NCI-H2227 treated with DMSO at 0.1 percent for 48 hours (cell line): Measurements from ENCODE around the gene G6PC1.
"Not testable (repeated sequence)": the region's sequence is repeated elsewhere in the genome, so short reads cannot be mapped to it uniquely, and the experiment has no call there.

Experiments used
- DNase-seq: peaks from one replicate; lab custom pipeline; 2025; lab: John Stamatoyannopoulos, UW

G6PC1 gene

DNA sequence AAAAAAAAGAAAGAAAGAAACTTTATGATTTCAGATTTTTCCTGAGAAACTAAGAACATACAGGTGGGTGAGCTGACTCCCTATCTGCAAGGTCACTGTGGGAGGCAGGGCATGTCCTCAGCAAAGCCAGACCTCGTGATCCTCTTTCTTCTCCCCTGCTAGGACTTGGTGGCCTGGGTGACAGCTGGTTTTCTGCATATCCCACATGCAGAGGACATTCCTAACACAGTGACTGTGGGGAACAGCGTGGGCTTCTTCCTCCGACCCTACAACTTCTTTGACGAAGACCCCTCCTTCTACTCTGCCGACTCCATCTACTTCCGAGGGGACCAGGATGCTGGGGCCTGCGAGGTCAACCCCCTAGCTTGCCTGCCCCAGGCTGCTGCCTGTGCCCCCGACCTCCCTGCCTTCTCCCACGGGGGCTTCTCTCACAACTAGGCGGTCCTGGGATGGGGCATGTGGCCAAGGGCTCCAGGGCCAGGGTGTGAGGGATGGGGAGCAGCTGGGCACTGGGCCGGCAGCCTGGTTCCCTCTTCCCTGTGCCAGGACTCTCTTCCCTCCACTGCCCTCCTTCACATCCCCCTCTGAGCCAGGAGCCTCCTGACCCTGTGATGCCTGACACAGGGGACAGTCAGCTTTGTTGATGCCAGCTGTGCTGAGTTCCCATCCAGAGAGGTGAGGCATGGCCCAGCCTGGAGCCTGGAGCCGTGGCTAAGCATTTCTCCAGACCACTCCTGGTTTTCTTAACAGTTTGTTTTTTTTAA is 26.5 kb upstream of the G6PC1 start:
- DNase-seq, result not testable (repeated sequence)

GRCh38 chr17:42877037-42877436 is 23.6 kb upstream of the G6PC1 start:
- no peak for DNase-seq

DNA sequence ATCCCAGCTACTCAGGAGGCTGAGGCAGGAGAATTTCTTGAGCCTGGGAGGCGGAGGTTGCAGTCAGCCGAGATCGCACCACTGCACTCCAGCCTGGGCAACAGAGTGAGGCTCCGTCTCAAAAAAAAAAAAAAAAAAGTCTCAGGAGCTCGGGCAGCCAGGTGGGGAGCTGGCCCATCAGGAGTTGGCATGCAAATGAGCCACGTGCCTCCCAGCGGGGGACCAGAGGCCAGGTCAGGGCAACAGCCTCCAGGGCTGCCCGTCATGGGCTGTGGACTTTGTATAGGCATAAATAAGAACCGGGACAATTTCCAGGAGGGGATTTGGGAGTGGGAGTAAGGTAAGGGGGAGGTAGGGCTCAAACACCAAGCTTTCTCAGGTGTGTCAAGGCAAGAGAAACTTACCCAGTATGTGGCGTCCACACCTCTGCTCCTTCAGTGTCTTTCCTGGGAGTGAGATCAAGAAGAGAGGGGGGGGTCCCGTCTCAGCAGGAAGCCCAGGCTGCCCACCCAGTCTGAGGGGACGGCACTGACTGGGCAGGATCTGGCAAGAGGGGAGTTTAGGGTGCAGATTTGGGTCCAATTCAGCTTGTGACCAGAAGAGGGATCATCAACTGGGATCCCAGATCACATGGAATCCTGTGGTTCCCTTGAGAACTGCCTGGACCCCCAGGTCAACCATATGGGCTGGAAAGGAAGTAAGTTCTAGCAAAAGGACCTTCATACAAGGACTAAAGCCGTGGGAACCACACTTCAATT is 22.3 kb upstream of the G6PC1 start:
- DNase-seq, result no peak

- DNase-seq, result no peak
Measured at GRCh38 chr17:42878924-42879595, 21.5 kb upstream of the G6PC1 start.

- no peak for DNase-seq
Measured at GRCh38 chr17:42879596-42879985, 21.0 kb upstream of the G6PC1 start.

DNA sequence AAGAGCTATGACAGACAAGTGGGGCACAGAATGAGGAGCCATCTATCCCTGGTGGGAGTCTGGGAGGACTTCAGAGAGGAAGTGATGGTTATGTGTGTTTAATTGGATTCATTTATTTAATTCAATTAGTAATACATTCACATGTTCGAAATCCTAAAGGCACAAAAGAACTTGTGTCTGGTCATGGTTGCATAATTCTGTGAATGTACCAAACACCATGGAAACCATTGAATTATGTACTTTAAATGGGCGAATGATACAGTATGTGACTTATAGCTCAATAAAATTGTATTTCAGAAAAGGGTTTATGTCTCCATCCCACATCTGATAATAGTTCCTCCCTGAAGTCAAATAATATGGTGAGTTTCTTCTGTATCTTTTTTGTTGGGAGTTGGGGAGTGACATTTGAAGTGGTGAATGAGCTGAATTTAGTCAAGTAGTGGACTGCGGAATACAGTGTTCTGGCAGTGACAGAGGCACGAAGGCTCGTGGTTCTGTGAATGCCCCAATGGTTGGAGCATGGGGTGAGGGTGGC is 19.8 kb upstream of the G6PC1 start:
- no peak for DNase-seq

DNA sequence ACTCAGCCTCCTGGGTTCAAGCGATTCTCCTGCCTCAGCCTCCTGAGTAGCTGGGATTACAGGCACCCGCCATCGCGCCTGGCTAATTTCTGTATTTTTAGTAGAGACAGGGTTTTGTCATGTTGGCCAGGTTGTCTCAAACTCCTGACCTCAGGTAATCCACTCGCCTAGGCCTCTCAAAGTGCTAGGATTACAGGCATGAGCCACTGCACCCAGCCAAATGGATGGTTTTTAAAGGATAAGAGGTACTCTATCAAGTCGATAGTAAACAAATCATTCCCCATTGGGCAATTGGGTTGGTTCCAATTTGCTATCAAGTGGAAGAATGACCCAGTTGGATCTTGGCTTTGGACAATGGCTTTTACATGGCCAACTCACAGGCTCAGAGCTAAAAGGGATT is 18.9 kb upstream of the G6PC1 start:
- not testable (repeated sequence) for DNase-seq

GRCh38 chr17:42882166-42882565 is 18.4 kb upstream of the G6PC1 start:
- no peak for DNase-seq

- no peak for DNase-seq
Measured at GRCh38 chr17:42883802-42884558, 16.6 kb upstream of the G6PC1 start.

DNA sequence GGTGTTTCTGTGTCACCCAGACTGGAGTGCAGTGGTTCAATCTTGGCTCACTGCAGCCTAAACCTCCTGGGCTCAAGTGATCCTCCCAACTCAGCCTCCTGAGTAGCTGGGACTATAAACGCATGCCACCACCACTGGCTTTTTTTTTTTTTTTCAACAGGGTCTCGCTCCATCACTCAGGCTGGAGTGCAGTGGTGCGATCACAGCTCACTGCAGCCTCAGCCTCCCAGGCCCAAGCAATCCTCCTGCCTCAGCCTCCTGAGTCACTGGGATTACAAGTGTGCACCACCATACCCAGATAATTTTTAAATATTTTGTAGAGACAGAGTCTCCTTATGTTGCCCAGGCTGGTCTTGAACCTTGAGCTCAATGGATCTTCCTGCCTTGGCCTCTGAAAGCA is 14.8 kb upstream of the G6PC1 start:
- not testable (repeated sequence) for DNase-seq

- DNase-seq, result no peak
Measured at GRCh38 chr17:42886283-42887176, 14.1 kb upstream of the G6PC1 start.

DNA sequence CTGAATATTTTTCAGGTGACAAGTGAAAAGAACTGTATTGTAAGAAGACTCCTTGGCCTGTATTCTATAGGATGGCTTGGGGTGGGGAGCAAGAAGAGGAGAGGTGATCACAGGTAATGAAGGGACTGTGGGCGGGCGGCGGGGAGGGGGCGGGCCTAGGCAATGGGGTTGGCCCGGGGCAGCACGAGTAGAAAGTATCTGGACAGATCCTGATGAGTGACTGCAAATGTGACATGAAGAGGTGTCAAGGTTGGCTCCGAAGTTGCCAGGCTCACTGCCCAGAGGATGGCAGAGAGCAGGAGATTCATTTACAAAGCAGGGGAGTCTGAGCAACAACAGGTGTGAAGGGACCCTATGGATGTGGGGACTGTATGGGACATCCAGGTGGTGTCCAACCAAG is 10.8 kb upstream of the G6PC1 start:
- DNase-seq, result no peak

DNA sequence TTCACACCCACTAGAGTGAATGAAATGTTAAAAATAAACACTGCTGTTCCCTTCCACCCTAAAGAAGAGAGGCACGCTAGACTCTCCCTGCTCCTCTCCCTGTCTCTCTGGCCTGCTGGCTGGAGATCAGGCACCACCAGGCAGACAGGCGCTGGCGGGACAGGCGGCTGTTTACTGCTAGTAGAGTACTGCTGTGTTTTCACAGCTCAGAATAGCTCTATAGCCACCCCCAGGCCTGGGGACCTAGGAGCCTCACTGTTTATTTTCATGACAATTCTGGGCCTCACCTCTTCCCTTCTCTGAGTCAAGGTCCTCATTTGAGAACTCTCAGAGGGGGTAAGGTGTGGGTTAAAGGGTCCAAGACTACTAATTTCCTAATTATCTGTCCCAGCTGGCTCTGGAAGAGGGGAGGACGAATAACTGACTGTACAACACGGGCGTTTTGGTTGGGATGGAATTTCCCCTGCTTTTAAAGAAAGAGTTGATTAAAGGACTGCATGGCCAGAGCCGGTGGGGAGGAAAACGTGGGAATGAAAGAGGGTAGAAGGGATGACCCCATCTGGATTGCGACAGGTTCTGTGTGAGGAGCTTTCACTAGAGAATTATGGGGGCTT is 9.0 kb upstream of the G6PC1 start:
- DNase-seq, result peak; percentile 17

DNA sequence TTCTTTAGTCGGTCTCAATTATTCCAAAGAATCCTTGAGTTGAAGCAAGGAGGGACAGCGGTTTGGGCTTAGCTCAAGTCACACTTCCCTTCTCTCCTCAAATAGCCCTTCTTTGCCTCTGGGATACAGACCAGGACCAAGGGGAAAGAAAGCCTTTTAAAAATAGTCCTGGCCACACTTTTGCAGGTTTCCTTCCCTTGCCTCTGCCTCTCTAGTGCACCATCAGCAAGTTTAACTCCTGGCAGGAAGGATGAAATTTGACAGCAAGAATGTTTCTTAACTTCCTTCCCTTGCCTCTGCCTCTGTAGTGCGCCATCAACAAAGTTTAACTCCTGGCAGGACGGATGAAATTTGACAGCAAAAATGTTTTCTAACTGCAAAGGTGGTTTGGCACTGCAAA is 7.2 kb upstream of the G6PC1 start:
- DNase-seq, result no peak

- no peak for DNase-seq
Measured at GRCh38 chr17:42894283-42895184, 6.1 kb upstream of the G6PC1 start.

DNA sequence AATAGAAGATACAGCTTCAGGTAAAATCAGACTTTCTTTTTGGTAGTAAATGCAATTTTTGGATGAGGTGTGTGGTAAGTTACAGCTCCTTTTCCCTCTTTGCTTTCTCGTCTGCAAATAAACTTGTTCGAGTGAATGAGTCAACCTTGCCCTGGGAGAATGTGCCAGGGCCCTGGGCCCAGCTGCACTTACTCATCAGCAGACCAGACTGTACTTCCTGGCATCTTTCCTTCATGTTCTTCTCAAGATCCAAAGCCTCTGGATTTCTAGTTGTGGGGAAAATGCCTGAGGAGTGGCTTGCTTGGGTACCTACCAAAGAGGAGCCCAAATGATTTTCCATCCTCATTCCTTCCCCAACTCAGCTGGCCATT is 5.4 kb upstream of the G6PC1 start:
- DNase-seq, result no peak

- DNase-seq, result no peak
Measured at GRCh38 chr17:42898147-42898811, 2.3 kb upstream of the G6PC1 start.

DNA sequence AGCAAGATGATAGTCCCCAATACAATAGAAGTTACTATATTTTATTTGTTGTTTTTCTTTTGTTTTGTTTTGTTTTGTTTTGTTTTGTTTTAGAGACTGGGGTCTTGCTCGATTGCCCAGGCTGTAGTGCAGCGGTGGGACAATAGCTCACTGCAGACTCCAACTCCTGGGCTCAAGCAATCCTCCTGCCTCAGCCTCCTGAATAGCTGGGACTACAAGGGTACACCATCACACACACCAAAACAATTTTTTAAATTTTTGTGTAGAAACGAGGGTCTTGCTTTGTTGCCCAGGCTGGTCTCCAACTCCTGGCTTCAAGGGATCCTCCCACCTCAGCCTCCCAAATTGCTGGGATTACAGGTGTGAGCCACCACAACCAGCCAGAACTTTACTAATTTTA is 618 bp upstream of the G6PC1 start:
- DNase-seq, result not testable (repeated sequence)
